Suprapubic skin (tissue), 4 donors: ENCODE results near the gene KCNC2. TPM values are rescaled to one million over a fixed set of nuclear protein-coding genes. Genes with fewer than 3 reads are reported as not detected.

ENCODE experiments used
- DNase-seq, 2 donors: peaks; one replicate each; pipeline ENCODE4 v3.0.0-alpha.2; 2019; ENCODE audit warnings: low spot score in 2 of 2
- H3K27ac ChIP-seq: fragments of 200-600 bp; sonication (generic); one replicate; pipeline ENCODE4 v1.5.1; 2019
- H3K27me3 ChIP-seq: fragments of 200-600 bp; sonication (generic); one replicate; pipeline ENCODE4 v1.5.1; 2019
- H3K36me3 ChIP-seq: fragments of 200-600 bp; sonication (generic); one replicate; pipeline ENCODE4 v1.5.1; 2019
- H3K4me1 ChIP-seq: fragments of 200-600 bp; sonication (generic); one replicate; pipeline ENCODE4 v1.5.1; 2019
- H3K4me3 ChIP-seq: fragments of 200-600 bp; sonication (generic); one replicate; pipeline ENCODE4 v1.5.1; 2019; ENCODE audit warnings: mild to moderate bottlenecking
- H3K9me3 ChIP-seq: fragments of 200-600 bp; sonication (generic); one replicate; pipeline ENCODE4 v1.5.1; 2019
- CTCF ChIP-seq, 2 donors: fragments of 200-600 bp in 1 of 2; fragments of 450-650 bp in 1 of 2; sonication (generic) in 1 of 2; IDR thresholded peaks; one replicate each; pipeline ENCODE4 v1.5.1; 2016 to 2019; ENCODE audit warnings: antibody characterized with exemption in 2 of 2, mild to moderate bottlenecking in 1 of 2, moderate library complexity in 1 of 2
- EP300 ChIP-seq: sonication (generic); formaldehyde crosslinking; IDR thresholded peaks from one replicate; pipeline ENCODE4 v1.6.1; 2017; ENCODE audit warnings: antibody characterized with exemption
- POLR2A ChIP-seq, 2 donors: fragments of 450-650 bp; IDR thresholded peaks; one replicate each; pipeline ENCODE4 v1.6.1; 2017; ENCODE audit warnings: antibody characterized with exemption in 2 of 2, mild to moderate bottlenecking in 2 of 2, moderate library complexity in 2 of 2
- POLR2AphosphoS5 ChIP-seq, 3 donors: sonication (generic); formaldehyde crosslinking; IDR thresholded peaks; one replicate each; pipeline ENCODE4 v1.6.1; 2017; ENCODE audit warnings: antibody characterized with exemption in 3 of 3
- WGBS: methylation state at CpG from one replicate; pipeline ENCODE4 v1.1.5; 2018; 5-methylcytosine and 5-hydroxymethylcytosine counted together
- total RNA-seq, 4 donors: library from RNA; depleted of rRNA; stranded (reverse); fragments of >200 nt; gene quantifications; one replicate each; pipeline ENCODE4 v1.1.0, GENCODE V29; 2016

KCNC2 gene
- total RNA-seq, 4 donors from 2014 or later = 0.21 TPM; not detected in 3

GRCh38 chr12:75121036-75121705 is 88.5 kb downstream of the KCNC2 start:
- no peaks in the 10 kb centered on the region for H3K4me1 ChIP-seq
- no peak overlapping the region for H3K4me3 ChIP-seq
- no peaks in the 10 kb centered on the region for H3K9me3 ChIP-seq
- H3K27me3 ChIP-seq = no peaks in the 10 kb centered on the region
- no peak overlapping the region for H3K27ac ChIP-seq
- TF ChIP-seq EP300 = no peak
- TF ChIP-seq POLR2A (IDR thresholded peaks at IDR 0.05) = no peak
- no peak for TF ChIP-seq CTCF (IDR thresholded peaks at IDR 0.05)
- no peak for TF ChIP-seq POLR2AphosphoS5 (IDR thresholded peaks at IDR 0.05)
- no peaks in the 10 kb centered on the region for H3K36me3 ChIP-seq
- WGBS = 62% methylated on average over 2 of the region's 2 CpGs
- no peak for DNase-seq

- Histone ChIP-seq H3K9me3 (no peaks in the 10 kb centered on the region), H3K27ac (no peak overlapping the region), H3K4me1 (no peaks in the 10 kb centered on the region), H3K27me3 (no peaks in the 10 kb centered on the region), H3K36me3 (no peaks in the 10 kb centered on the region), H3K4me3 (no peak overlapping the region)
- TF ChIP-seq EP300 = no peak
- no peak for TF ChIP-seq POLR2AphosphoS5 (IDR thresholded peaks at IDR 0.05)
- TF ChIP-seq POLR2A (IDR thresholded peaks at IDR 0.05) = no peak
- TF ChIP-seq CTCF (IDR thresholded peaks at IDR 0.05) = no peak
- no peak for DNase-seq
- 22% methylated on average over 1 of the region's 1 CpG for WGBS
These were observed 89.3 kb downstream of the KCNC2 start for GRCh38 chr12:75120311-75120711.

- Histone ChIP-seq H3K27me3 (no peaks in the 10 kb centered on the region), H3K4me3 (no peak overlapping the region), H3K4me1 (no peaks in the 10 kb centered on the region), H3K27ac (no peak overlapping the region), H3K9me3 (no peaks in the 10 kb centered on the region), H3K36me3 (no peaks in the 10 kb centered on the region)
- no peak for TF ChIP-seq EP300
- no peak for TF ChIP-seq CTCF (IDR thresholded peaks at IDR 0.05)
- TF ChIP-seq POLR2AphosphoS5 (IDR thresholded peaks at IDR 0.05) = no peak
- TF ChIP-seq POLR2A (IDR thresholded peaks at IDR 0.05) = no peak
- no peak for DNase-seq
- WGBS = 52% methylated on average over 5 of the region's 5 CpGs
These were observed 92.9 kb downstream of the KCNC2 start for GRCh38 chr12:75116646-75117198.

- Histone ChIP-seq H3K27ac (no peak overlapping the region), H3K4me1 (no peaks in the 10 kb centered on the region), H3K4me3 (no peak overlapping the region), H3K36me3 (no peaks in the 10 kb centered on the region), H3K9me3 (no peaks in the 10 kb centered on the region), H3K27me3 (no peaks in the 10 kb centered on the region)
- WGBS = 90% methylated on average over 2 of the region's 2 CpGs
- TF ChIP-seq POLR2A (IDR thresholded peaks at IDR 0.05) (no peak), EP300 (no peak), POLR2AphosphoS5 (IDR thresholded peaks at IDR 0.05) (no peak), CTCF (IDR thresholded peaks at IDR 0.05) (no peak)
- no peak for DNase-seq
These were observed 93.9 kb downstream of the KCNC2 start for GRCh38 chr12:75115748-75116147.

- H3K27ac ChIP-seq = no peak overlapping the region
- H3K36me3 ChIP-seq = no peaks in the 10 kb centered on the region
- no peaks in the 10 kb centered on the region for H3K9me3 ChIP-seq
- H3K4me1 ChIP-seq = no peaks in the 10 kb centered on the region
- H3K27me3 ChIP-seq = no peaks in the 10 kb centered on the region
- DNase-seq = no peak
- WGBS = 97% methylated on average over 6 of the region's 6 CpGs
- no peak overlapping the region for H3K4me3 ChIP-seq
- TF ChIP-seq CTCF (IDR thresholded peaks at IDR 0.05) (no peak), POLR2A (IDR thresholded peaks at IDR 0.05) (no peak), EP300 (no peak), POLR2AphosphoS5 (IDR thresholded peaks at IDR 0.05) (no peak)
These were observed 105.8 kb downstream of the KCNC2 start for GRCh38 chr12:75103822-75104221.
